Fibroblast of villous mesenchyme (primary cell): ENCODE results near the gene BTNL9. TPM values are rescaled to one million over a fixed set of nuclear protein-coding genes. Genes with fewer than 3 reads are reported as not detected.
"Not testable (repeated sequence)": the region's sequence is repeated elsewhere in the genome, so short reads cannot be mapped to it uniquely, and the experiment has no call there.

Experiments
- DNase-seq: peaks from one replicate; pipeline ENCODE4 v3.0.0-alpha.2; 2010; ENCODE audit warnings: low read depth
- H3K4me3 ChIP-seq: 2 replicates; pipeline ENCODE4 v1.5.1; 2011; ENCODE audit warnings: low read depth, mild to moderate bottlenecking, low read length
- total RNA-seq: library from RNA; depleted of rRNA; stranded (reverse); fragments of >200 nt; gene quantifications from 2 replicates; pipeline ENCODE4 v1.2.3, GENCODE V29; 2012
- TF ChIP-seq, protein P1 (sequence below): IDR thresholded peaks from 2 replicates; pipeline ENCODE4 v1.5.1; 2012; ENCODE audit warnings: low read depth, mild to moderate bottlenecking, low read length; ENCODE audit not compliant: insufficient read depth

Gene BTNL9
- total RNA-seq, 1 donor: not detected

DNA sequence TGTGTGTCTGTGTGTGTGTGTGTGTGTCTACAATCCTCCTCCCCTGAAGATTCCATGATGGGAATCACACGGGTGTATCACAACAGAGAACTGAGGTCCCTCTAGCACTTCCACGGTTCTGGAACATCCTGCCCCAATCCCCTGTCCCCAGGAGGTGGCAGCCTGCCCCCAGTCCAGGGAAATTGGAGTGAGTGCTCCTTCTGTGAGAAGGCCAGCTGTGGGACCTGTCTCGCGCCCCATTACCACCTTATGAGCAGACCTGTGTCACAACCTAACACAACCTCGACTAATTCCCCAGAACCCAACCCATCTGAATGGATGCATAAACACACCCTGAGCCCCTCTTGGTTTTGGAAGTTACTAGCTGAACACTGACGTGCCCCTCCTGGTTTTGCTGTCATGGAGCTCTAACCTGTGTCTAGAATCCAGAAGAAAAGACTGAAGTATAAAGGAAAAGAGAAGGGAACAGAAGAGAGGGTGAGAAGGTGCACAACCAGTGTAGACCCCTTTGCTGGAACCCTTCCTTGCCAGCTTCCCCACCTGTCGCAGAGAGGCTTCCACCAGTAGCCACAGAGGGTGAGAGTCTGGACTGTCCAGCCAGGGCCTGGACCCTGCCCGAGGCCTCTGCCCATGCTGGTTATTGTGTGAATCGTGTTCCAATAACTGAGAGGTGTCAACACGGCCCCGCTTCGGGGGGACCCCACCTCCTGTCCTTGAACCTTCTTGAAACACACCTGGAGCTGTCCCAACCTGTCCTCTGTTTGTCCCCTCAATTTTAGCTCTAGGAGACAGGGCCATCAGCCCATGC, 3.4 kb downstream of the BTNL9 start:
- DNase-seq: no peak
- H3K4me3 ChIP-seq: no peak overlapping the region
- TF ChIP-seq, protein P1, sequence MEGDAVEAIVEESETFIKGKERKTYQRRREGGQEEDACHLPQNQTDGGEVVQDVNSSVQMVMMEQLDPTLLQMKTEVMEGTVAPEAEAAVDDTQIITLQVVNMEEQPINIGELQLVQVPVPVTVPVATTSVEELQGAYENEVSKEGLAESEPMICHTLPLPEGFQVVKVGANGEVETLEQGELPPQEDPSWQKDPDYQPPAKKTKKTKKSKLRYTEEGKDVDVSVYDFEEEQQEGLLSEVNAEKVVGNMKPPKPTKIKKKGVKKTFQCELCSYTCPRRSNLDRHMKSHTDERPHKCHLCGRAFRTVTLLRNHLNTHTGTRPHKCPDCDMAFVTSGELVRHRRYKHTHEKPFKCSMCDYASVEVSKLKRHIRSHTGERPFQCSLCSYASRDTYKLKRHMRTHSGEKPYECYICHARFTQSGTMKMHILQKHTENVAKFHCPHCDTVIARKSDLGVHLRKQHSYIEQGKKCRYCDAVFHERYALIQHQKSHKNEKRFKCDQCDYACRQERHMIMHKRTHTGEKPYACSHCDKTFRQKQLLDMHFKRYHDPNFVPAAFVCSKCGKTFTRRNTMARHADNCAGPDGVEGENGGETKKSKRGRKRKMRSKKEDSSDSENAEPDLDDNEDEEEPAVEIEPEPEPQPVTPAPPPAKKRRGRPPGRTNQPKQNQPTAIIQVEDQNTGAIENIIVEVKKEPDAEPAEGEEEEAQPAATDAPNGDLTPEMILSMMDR: no peak

DNA sequence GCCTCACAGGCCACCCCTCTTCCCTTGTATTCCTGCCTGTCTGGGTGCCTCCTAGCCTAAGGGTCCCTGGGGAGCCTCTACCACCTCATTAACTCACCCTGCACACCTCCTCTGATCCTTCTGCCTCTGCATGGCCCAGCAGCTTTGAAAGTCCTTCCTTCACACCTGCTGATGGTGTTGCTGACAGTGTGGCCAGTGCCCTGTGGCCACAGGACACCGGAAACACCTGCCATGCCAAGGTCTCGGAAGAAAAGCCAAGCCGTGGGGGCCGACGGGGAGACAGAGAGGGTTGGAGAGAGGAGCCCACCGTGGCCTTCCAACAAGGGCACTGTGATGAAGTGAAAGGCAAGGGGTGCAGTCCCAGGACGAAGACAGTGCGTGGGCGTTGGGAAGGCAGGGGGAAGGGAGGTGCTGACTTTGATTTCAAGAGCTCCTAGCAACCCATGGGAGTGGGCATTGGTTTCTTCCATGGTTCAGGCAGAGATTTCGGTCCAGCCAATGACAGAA, 4.1 kb downstream of the BTNL9 start:
- H3K4me3 ChIP-seq: no peak overlapping the region
- DNase-seq: no peak
- TF ChIP-seq, protein P1: no peak

DNA sequence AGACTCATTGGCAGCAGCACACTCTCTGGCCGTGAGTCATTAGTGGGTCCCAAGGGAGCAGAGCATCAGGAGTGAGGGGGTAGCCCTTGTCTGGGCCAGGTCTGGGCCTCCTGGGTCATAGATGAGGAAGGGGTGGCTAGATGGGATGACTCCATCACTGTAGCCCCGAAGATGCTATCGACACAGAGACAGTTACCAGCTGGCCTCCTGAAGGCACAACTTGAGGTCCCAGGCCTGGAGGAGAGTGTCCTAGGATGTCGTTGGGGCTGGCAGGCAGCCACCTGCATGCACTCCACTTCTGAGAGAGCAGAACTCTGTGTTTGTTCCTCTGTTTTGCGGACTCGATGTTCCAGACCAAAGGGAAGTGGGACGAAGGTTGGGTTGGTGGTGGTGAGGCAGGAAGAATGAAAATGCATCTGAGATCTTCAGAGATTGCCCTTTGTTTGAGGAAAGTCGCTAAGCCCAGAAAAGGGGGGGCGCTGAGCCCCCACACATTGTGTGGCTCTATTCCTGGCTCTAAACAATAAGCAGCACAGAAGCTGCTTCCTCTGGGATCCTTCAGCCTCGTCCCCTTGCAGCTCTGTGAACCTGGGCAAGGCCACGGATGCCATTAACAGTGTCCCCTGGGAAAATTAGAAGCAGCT, 4.7 kb downstream of the BTNL9 start:
- DNase-seq: no peak
- TF ChIP-seq, protein P1: no peak
- no peak overlapping the region for H3K4me3 ChIP-seq

DNA sequence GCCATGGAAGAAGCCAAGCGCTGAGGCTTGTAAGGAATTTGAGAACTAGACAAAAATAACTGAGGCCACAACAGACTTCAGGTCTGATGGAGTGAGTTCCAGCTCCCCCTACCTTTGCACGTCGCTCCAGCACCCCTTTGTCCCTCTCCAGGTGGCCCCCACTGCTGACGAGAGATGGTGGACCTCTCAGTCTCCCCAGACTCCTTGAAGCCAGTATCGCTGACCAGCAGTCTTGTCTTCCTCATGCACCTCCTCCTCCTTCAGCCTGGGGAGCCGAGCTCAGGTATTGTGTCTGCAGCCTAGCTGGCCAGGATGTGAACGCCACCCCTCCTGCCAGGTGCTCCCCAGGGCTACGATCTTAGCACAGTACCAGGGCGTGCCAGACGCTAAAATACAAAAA, 5.2 kb downstream of the BTNL9 start:
- DNase-seq: no peak
- no peak overlapping the region for H3K4me3 ChIP-seq
- TF ChIP-seq, protein P1: no peak

DNA sequence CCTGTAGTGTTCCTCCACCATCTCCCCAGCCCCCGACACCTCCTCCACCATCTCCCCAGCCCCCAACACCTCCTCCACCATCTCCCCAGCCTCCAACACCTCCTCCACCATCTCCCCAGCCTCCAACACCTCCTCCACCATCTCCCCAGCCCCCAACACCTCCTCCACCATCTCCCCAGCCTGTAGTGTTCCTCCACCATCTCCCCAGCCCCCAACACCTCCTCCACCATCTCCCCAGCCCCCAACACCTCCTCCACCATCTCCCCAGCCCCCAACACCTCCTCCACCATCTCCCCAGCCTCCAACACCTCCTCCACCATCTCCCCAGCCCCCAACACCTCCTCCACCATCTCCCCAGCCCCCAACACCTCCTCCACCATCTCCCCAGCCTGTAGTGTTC, 5.8 kb downstream of the BTNL9 start:
- H3K4me3 ChIP-seq, DNase-seq: not testable (repeated sequence)

DNA sequence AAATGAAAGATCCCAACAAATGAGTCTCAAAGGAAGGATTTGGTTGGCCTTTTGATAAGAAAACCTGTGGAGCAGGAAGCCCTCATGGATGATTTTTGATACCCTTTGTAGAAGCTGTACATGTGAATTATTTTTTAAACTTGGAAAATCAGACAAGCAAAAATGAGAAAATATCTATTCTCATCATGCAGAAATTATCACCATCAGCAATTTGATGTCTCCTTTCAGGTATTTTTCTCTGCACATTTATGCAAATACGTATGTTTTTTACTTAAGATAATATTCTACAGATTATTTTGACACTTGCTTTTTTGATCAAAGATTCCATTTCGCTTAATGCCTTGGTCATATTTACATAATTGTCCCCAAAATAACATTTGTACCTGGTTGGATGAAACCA, 7.2 kb downstream of the BTNL9 start:
- TF ChIP-seq, protein P1: no peak
- DNase-seq: no peak
- no peak overlapping the region for H3K4me3 ChIP-seq

DNA sequence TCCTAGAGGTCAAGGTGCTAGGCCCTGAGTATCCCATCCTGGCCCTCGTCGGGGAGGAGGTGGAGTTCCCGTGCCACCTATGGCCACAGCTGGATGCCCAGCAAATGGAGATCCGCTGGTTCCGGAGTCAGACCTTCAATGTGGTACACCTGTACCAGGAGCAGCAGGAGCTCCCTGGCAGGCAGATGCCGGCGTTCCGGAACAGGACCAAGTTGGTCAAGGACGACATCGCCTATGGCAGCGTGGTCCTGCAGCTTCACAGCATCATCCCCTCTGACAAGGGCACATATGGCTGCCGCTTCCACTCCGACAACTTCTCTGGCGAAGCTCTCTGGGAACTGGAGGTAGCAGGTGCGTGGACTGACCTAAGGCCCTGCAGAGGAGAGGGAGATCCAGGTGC, 7.9 kb downstream of the BTNL9 start:
- H3K4me3 ChIP-seq: no peak overlapping the region
- no peak for DNase-seq
- TF ChIP-seq, protein P1: no peak
